MCF 10A (cell line): Measurements from ENCODE around the gene MOBP. TPM values are rescaled to one million over a fixed set of nuclear protein-coding genes. Genes with fewer than 3 reads are reported as not detected.

Experiments used
- BruUV-seq: library from RNA; stranded (reverse); fragments of 400-500 nt; replicated peaks from 2 replicates; lab custom pipeline; 2021; lab: Mats Ljungman, UMichigan
- CTCF ChIA-PET: fragments of 300-600 bp; sonication (Branson Sonifier 250); formaldehyde crosslinking; extraction: SDS; loops from one replicate; lab custom pipeline; 2021; ENCODE audit warnings: antibody characterized with exemption, inconsistent platforms; lab: Yijun Ruan, JAX
- POLR2A ChIA-PET: fragments of 300-600, 350-650 bp; sonication (Branson Sonifier 250); formaldehyde crosslinking; extraction: SDS; loops from one replicate; lab custom pipeline; 2020; ENCODE audit warnings: antibody characterized with exemption, inconsistent platforms; lab: Yijun Ruan, JAX
- DNase-seq: peaks from one replicate; pipeline ENCODE4 v3.0.0-alpha.2; 2018; ENCODE audit not compliant: unreplicated experiment
- H3K27ac Mint-ChIP-seq: one replicate; pipeline ENCODE4 v1.8.0; 2022; ENCODE audit warnings: mild to moderate bottlenecking, low read depth, mixed read lengths; ENCODE audit not compliant: unreplicated experiment
- H3K27me3 Mint-ChIP-seq: one replicate; pipeline ENCODE4 v1.8.0; 2022; ENCODE audit warnings: mixed read lengths; ENCODE audit not compliant: insufficient read depth, unreplicated experiment
- H3K36me3 Mint-ChIP-seq: one replicate; pipeline ENCODE4 v1.8.0; 2022; ENCODE audit warnings: mild to moderate bottlenecking, moderate library complexity, mixed read lengths; ENCODE audit not compliant: insufficient read depth, unreplicated experiment
- H3K4me1 Mint-ChIP-seq: one replicate; pipeline ENCODE4 v1.8.0; 2022; ENCODE audit warnings: mixed read lengths; ENCODE audit not compliant: insufficient read depth, unreplicated experiment
- H3K4me3 Mint-ChIP-seq: one replicate; pipeline ENCODE4 v1.8.0; 2022; ENCODE audit warnings: mild to moderate bottlenecking, moderate library complexity, mixed read lengths; ENCODE audit not compliant: unreplicated experiment
- H3K9me3 Mint-ChIP-seq: one replicate; pipeline ENCODE4 v1.8.0; 2022; ENCODE audit warnings: mixed read lengths; ENCODE audit not compliant: unreplicated experiment
- CTCF ChIP-seq: fragments of 200-600 bp; IDR thresholded peaks from one replicate; pipeline ENCODE4 v1.8.0; 2022; ENCODE audit warnings: antibody characterized with exemption, mild to moderate bottlenecking; ENCODE audit not compliant: unreplicated experiment
- intact Hi-C: fragments of 100-400 bp; cut with micrococcal nuclease; formaldehyde crosslinking; loops from 2 replicates; pipeline ENCODE4 v1.14.1; 2022
- total RNA-seq: library from RNA; stranded (reverse); gene quantifications from 2 replicates; pipeline ENCODE4 v1.2.3, GENCODE V29; 2022

The MOBP gene
- total RNA-seq, 1 experiment from 2014 or later: 0.21 TPM

DNA sequence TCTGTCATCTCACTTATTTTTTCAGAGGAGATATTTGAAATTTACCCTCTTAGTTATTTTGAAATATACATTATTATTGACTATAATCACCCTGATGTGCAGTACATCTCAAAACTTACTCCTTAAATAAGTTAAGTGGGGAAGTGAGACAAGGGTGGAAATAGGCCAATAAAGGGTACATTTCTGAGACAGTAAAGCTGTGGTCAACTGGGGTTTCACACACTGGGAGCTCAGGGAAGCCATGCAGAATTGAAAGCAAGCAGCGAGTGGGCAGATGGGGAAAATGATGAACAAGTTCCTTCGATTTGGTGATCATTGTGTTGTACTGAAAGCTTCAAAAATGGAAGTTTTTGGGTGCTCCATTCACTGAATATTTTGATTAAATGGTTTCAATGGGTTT lies 21.6 kb upstream of the MOBP start:
- Mint-ChIP-seq H3K4me1 (peaks cover 7% of the 10 kb centered on the region), H3K27ac (no peak overlapping the region), H3K4me3 (no peak overlapping the region), H3K27me3 (no peaks in the 10 kb centered on the region), H3K9me3 (no peaks in the 10 kb centered on the region), H3K36me3 (no peaks in the 10 kb centered on the region)
- intact Hi-C loops: no loop called here
- ChIA-PET CTCF (interaction anchor here (0.7 to 6.6 kb wide), 15 partner anchors 13 to 871 kb away, joined by 3 to 100 read pairs (median 9); no protein-coding TSS in a partner anchor), POLR2A (interaction anchor here (0.6 to 1.2 kb wide), 4 partner anchors 29 to 1068 kb away, joined by 3 to 4 read pairs (median 4); no protein-coding TSS in a partner anchor)
- BruUV-seq: no TSS peak
- no peak for TF ChIP-seq CTCF
- no peak for DNase-seq

DNA sequence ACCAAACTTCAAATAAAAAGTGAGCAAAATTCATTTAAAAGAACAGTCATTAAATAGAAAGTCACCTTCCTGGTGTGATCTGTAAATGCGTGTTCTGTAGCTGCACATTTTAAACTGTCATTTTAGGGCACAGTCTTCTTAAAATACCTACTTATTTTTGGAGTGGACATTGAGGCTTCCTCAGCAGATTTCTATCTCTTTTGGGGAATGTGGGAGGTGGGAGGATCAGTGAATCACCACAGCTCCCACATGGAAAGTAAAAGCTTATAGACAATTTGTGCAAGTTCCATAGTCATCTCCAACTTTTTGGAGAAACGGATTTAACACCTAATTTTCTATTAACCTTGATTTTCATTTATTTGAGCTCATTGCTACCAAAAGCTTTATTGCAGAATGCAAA lies 21.0 kb upstream of the MOBP start:
- Mint-ChIP-seq H3K36me3 (no peaks in the 10 kb centered on the region), H3K27me3 (no peaks in the 10 kb centered on the region), H3K9me3 (no peaks in the 10 kb centered on the region), H3K4me3 (no peak overlapping the region), H3K27ac (no peak overlapping the region), H3K4me1 (peaks cover 7% of the 10 kb centered on the region)
- no peak for DNase-seq
- intact Hi-C loops: no loop called here
- ChIA-PET POLR2A (interaction anchor here (0.7 to 1.4 kb wide), 5 partner anchors 26 to 745 kb away, joined by 3 to 6 read pairs (median 4); no protein-coding TSS in a partner anchor), CTCF (interaction anchor here (0.6 to 6.6 kb wide), 23 partner anchors 10 to 871 kb away, joined by 3 to 100 read pairs (median 5); no protein-coding TSS in a partner anchor)
- TF ChIP-seq CTCF: no peak
- no TSS peak for BruUV-seq

DNA sequence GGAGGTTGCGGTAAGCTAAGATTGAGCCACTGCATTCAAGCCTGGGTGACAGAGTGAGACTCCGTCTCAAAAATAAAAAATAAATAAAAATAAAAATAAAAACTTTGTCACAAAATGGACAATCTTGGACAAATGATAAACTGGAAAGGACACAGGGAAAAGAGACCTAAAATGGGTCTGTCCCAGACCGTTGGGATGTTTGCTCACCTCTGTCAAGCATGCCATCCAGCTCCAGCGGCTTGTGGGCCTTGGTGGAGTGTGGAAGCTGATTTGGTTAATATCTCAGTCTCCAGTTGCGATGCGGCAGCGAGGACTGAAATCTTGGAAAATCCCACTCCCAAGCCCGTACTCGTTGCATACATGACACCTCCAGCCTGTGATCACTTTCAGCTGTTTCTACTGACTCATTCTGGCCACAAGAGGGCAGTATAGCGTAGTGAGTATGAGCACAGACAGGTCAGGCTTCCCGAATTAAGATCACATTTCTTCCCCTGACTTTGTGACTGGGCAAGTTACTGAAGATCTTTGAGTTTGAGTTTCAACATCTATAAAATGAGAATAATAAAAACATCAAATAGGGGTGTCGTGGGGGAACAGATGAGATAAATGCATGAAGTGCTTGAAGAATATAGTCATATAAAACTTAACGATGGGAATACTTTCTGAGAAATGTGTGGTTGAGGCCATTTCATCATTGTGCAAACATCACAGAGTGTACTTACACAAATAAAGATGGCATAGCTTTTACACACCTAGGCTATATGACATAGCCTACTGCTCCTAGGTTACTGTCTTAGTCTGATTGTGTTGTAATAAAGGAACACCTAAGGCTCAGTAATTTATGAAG lies 19.6 kb upstream of the MOBP start:
- intact Hi-C loops: loop anchor here (1.0 to 2.0 kb wide), 3 partner anchors 50 to 731 kb away; no protein-coding TSS in a partner anchor
- H3K27ac Mint-ChIP-seq: no peak overlapping the region
- BruUV-seq: no TSS peak
- ChIA-PET POLR2A (interaction anchor here (0.9 to 1.4 kb wide), 7 partner anchors 28 to 744 kb away, joined by 3 to 6 read pairs (median 3); partner anchors contain the start of gene RPSA), CTCF (interaction anchor here (0.6 to 6.6 kb wide), 41 partner anchors 9 to 1391 kb away, joined by 3 to 100 read pairs (median 4); no protein-coding TSS in a partner anchor)
- peaks cover under 1% of the 10 kb centered on the region for H3K27me3 Mint-ChIP-seq
- no peak overlapping the region for H3K4me3 Mint-ChIP-seq
- no peaks in the 10 kb centered on the region for H3K36me3 Mint-ChIP-seq
- TF ChIP-seq CTCF: peak; percentile 67
- no peaks in the 10 kb centered on the region for H3K9me3 Mint-ChIP-seq
- peak; percentile 90 for DNase-seq
- H3K4me1 Mint-ChIP-seq: peaks cover 7% of the 10 kb centered on the region
